ENCODE results near the gene ADNP.

Gene ADNP

GRCh38 chr20:50870561-50871161 lies 60.6 kb downstream of the ADNP start:
- no peak for FAIRE-seq

- FAIRE-seq: no peak
These were observed 62.4 kb downstream of the ADNP start for GRCh38 chr20:50868509-50869495.

GRCh38 chr20:50867805-50868204 lies 63.4 kb downstream of the ADNP start:
- no peak for FAIRE-seq

- FAIRE-seq: no peak
These were observed 64.4 kb downstream of the ADNP start for GRCh38 chr20:50866831-50867230.

- no peak for FAIRE-seq
These were observed 65.1 kb downstream of the ADNP start for GRCh38 chr20:50866036-50866685.

- FAIRE-seq: no peak
These were observed 65.6 kb downstream of the ADNP start for GRCh38 chr20:50865591-50865990.

- FAIRE-seq: no peak
These were observed 66.1 kb downstream of the ADNP start for GRCh38 chr20:50865114-50865513.

- FAIRE-seq: no peak
These were observed 68.7 kb downstream of the ADNP start for GRCh38 chr20:50862546-50862945.

GRCh38 chr20:50861012-50861411 lies 70.2 kb downstream of the ADNP start:
- FAIRE-seq: no peak

GRCh38 chr20:50859161-50859560 lies 72.1 kb downstream of the ADNP start:
- no peak for FAIRE-seq

- no peak for FAIRE-seq
These were observed 72.7 kb downstream of the ADNP start for GRCh38 chr20:50858525-50858924.

GRCh38 chr20:50857348-50857747 lies 73.9 kb downstream of the ADNP start:
- no peak for FAIRE-seq

- FAIRE-seq: no peak
These were observed 74.7 kb downstream of the ADNP start for GRCh38 chr20:50856475-50857041.

GRCh38 chr20:50855498-50856474 lies 75.5 kb downstream of the ADNP start:
- no peak for FAIRE-seq

- no peak for FAIRE-seq
These were observed 76.6 kb downstream of the ADNP start for GRCh38 chr20:50854506-50855249.

- no peak for FAIRE-seq
These were observed 79.2 kb downstream of the ADNP start for GRCh38 chr20:50852085-50852484.

GRCh38 chr20:50850721-50851286 lies 80.4 kb downstream of the ADNP start:
- FAIRE-seq: no peak

- FAIRE-seq: no peak
These were observed 82.2 kb downstream of the ADNP start for GRCh38 chr20:50848846-50849673.

- no peak for FAIRE-seq
These were observed 82.9 kb downstream of the ADNP start for GRCh38 chr20:50848341-50848808.

All from islet of Langerhans (tissue), 1 donor.